Glutamatergic neuron (in vitro differentiated cells): ENCODE measurements around the gene PTBP1. TPM values are rescaled to one million over a fixed set of nuclear protein-coding genes. Genes with fewer than 3 reads are reported as not detected.

ENCODE experiments used
- DNase-seq: peaks from one replicate; pipeline ENCODE4 v3.0.0; 2022
- H3K27ac Mint-ChIP-seq: one replicate; pipeline ENCODE4 v1.8.0; 2020; ENCODE audit warnings: mild to moderate bottlenecking, mixed read lengths, inconsistent platforms; ENCODE audit not compliant: unreplicated experiment
- H3K27me3 Mint-ChIP-seq: one replicate; pipeline ENCODE4 v1.8.0; 2020; ENCODE audit warnings: mild to moderate bottlenecking, moderate library complexity, mixed read lengths, inconsistent platforms; ENCODE audit not compliant: unreplicated experiment
- H3K36me3 Mint-ChIP-seq: one replicate; pipeline ENCODE4 v1.8.0; 2020; ENCODE audit warnings: mild to moderate bottlenecking, mixed read lengths, inconsistent platforms; ENCODE audit not compliant: unreplicated experiment
- H3K4me1 Mint-ChIP-seq: one replicate; pipeline ENCODE4 v1.8.0; 2020; ENCODE audit warnings: mild to moderate bottlenecking, low read depth, mixed read lengths, inconsistent platforms; ENCODE audit not compliant: unreplicated experiment
- H3K4me3 Mint-ChIP-seq: one replicate; pipeline ENCODE4 v1.8.0; 2020; ENCODE audit warnings: mild to moderate bottlenecking, mixed read lengths, inconsistent platforms; ENCODE audit not compliant: unreplicated experiment
- H3K9me3 Mint-ChIP-seq: one replicate; pipeline ENCODE4 v1.8.0; 2020; ENCODE audit warnings: mild to moderate bottlenecking, moderate library complexity, mixed read lengths, inconsistent platforms; ENCODE audit not compliant: unreplicated experiment
- total RNA-seq: library from RNA; stranded (reverse); fragmentation: NEBNext Ultra II Directional; extraction: Animal tissue kit (Norgen Biotek cat#: 25700); gene quantifications from one replicate; pipeline ENCODE4 v1.2.1, GENCODE V29; 2021; ENCODE audit not compliant: unreplicated experiment
- TF ChIP-seq, protein P1 (sequence below): fragments of 200-600 bp; sonication (generic); IDR thresholded peaks from one replicate; pipeline ENCODE4 v1.5.0; 2021; ENCODE audit not compliant: partially characterized antibody, unreplicated experiment

PTBP1 gene
- total RNA-seq, 1 donor from 2014 or later: 244 TPM

DNA sequence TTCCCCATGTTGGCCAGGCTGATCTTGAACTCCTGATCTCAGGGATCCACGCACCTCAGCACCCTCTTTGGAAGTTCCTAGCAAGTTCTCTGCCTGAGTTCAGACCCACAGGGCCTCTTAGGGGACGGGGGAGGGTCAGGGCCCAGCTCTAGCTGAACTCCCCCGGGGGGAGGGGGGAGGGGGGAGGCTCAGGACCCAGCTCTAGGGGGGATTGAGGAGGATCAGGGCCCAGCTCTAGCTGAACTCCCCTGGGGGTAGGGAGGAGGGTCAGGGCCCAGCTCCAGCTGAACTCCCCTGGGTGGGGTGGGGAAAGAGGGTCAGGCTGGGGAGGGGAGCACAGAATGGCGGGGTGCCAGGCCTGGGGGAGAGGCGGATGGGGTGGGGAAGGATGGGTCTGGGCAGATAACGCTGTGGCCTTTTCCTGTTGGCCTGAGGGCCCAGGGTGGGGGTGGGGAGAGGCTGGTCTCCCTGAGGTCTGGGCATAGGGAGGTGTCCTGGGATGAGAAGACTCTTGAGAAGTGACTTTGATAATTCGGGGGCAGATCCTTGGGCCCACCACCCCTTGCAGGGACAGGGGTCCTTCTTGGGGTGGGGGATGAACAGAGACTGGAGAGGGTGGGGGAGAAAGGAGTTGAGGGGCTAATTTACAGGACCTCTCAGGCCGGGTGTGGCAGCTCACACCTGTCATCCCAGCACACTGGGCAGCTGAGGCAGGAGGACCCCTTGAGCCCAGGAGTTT lies 5.5 kb upstream of the PTBP1 start:
- no peak for DNase-seq
- TF ChIP-seq, protein P1, sequence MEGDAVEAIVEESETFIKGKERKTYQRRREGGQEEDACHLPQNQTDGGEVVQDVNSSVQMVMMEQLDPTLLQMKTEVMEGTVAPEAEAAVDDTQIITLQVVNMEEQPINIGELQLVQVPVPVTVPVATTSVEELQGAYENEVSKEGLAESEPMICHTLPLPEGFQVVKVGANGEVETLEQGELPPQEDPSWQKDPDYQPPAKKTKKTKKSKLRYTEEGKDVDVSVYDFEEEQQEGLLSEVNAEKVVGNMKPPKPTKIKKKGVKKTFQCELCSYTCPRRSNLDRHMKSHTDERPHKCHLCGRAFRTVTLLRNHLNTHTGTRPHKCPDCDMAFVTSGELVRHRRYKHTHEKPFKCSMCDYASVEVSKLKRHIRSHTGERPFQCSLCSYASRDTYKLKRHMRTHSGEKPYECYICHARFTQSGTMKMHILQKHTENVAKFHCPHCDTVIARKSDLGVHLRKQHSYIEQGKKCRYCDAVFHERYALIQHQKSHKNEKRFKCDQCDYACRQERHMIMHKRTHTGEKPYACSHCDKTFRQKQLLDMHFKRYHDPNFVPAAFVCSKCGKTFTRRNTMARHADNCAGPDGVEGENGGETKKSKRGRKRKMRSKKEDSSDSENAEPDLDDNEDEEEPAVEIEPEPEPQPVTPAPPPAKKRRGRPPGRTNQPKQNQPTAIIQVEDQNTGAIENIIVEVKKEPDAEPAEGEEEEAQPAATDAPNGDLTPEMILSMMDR: no peak
- peaks cover 17% of the 10 kb centered on the region for H3K4me1 Mint-ChIP-seq
- peak overlapping the region; percentile 78 for H3K27ac Mint-ChIP-seq
- peak overlapping the region; percentile 25 for H3K4me3 Mint-ChIP-seq
- H3K27me3 Mint-ChIP-seq: peaks cover 16% of the 10 kb centered on the region
- H3K9me3 Mint-ChIP-seq: peaks cover 18% of the 10 kb centered on the region
- H3K36me3 Mint-ChIP-seq: no peaks in the 10 kb centered on the region

DNA sequence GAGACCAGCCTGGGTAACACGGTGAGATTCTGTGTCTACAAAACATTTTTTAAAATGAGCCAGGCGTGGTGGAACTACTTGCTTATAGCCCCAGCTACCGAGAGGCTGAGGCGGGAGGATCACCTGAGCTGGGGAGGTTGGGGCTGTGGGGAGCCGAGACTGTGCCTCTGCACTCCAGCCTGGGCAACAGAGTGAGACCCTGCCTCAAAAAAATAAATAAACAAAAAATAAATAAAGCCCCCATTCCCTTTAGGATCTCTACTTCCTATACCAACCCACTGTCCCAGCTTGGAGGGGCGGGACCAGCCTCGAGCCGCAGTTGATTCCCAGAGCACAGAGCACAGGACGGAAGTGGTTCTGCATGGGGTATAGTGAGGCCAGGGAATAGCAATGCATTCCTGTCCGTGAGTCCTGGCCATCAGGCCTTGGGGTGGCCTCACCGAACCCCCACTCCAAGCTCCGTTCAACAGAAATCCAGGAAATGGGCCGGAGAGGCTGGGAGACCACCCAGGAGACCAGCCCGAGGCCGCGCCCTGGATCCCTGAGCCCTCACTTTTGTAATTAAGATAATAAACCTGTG lies 4.9 kb upstream of the PTBP1 start:
- H3K4me3 Mint-ChIP-seq: no peak overlapping the region
- H3K9me3 Mint-ChIP-seq: peaks cover 18% of the 10 kb centered on the region
- H3K4me1 Mint-ChIP-seq: peaks cover 18% of the 10 kb centered on the region
- TF ChIP-seq, protein P1: no peak
- no peak for DNase-seq
- peak overlapping the region; percentile 78 for H3K27ac Mint-ChIP-seq
- peaks cover 17% of the 10 kb centered on the region for H3K27me3 Mint-ChIP-seq
- no peaks in the 10 kb centered on the region for H3K36me3 Mint-ChIP-seq

DNA sequence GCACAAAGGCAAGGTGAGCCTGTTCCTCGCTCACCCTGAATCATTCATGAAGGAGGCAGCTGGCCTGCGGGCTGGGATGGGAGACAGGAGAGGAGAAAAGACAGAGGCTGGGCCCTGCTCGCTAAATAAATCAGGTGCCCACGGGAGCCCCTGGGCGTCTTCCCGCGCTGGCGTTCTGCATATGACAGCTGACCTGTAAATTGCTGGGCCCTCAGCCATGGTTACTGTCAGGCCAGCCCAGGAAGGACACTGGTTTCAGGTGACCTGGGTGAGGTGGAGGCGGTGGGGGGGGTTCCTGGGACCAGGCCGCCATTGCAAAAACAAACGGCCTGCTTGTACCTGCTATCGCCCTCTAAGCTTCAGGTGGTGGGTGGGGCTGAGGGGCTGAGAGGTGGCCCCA lies 3.4 kb upstream of the PTBP1 start:
- Mint-ChIP-seq H3K36me3 (no peaks in the 10 kb centered on the region), H3K27me3 (peaks cover 17% of the 10 kb centered on the region), H3K27ac (no peak overlapping the region), H3K4me1 (peaks cover 18% of the 10 kb centered on the region), H3K9me3 (peaks cover 13% of the 10 kb centered on the region), H3K4me3 (no peak overlapping the region)
- no peak for DNase-seq
- TF ChIP-seq, protein P1: no peak

DNA sequence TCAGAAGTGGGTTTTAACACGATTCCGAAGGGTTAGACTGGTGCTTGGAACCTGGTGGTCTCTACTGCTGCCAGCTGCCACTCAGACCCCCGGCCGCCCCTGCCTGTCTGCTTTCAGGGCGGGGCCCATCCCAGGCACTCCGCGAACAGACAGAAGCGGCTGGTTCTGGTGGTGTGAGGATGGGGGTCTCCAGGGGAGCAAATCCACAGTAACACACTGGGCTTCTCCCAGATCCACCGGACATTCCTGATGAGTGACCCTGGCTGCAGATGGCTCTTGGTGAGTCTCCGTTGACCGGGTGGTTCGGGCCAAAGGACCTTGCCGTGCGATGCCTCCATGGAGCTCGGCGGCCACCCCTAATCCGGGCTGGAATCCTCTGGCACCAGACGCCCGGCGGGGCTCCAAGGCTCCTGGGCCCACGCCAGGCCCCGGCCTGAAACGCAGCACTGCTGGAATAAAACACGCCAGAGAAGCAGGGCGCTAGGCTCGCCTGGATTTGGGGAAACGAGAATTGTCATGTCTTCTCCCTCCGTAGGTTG lies 2.1 kb upstream of the PTBP1 start:
- TF ChIP-seq, protein P1: no peak
- H3K4me3 Mint-ChIP-seq: no peak overlapping the region
- no peak overlapping the region for H3K27ac Mint-ChIP-seq

More for the DNA sequence above, 2.1 kb upstream of the PTBP1 start:
- peaks cover 16% of the 10 kb centered on the region for H3K27me3 Mint-ChIP-seq
- H3K4me1 Mint-ChIP-seq: peaks cover 13% of the 10 kb centered on the region
- H3K9me3 Mint-ChIP-seq: peaks cover 7% of the 10 kb centered on the region
- H3K36me3 Mint-ChIP-seq: no peaks in the 10 kb centered on the region
- DNase-seq: no peak
